Limb (tissue), 2 donors: ENCODE data around the gene NNAT.
A peak's percentile ranks its signal among the peaks of the same experiment; 100 is the strongest.

Experiments
- DNase-seq, 2 donors: peaks; one replicate each; pipeline ENCODE4 v3.0.0-alpha.2; 2016; ENCODE audit errors: extremely low spot score in 2 of 2

The NNAT gene

GRCh38 chr20:37523911-37524700, 3.1 kb downstream of the NNAT start:
- DNase-seq = peak in 1 of 2 donors; percentile 53

- no peak for DNase-seq
Measured at GRCh38 chr20:37524859-37525708, 4.0 kb downstream of the NNAT start.

- no peak for DNase-seq
Measured at GRCh38 chr20:37525810-37526209, 4.8 kb downstream of the NNAT start.

GRCh38 chr20:37526238-37526838, 5.3 kb downstream of the NNAT start:
- no peak for DNase-seq

GRCh38 chr20:37526839-37527637, 6.0 kb downstream of the NNAT start:
- DNase-seq = no peak

GRCh38 chr20:37527638-37528445, 6.8 kb downstream of the NNAT start, which contains the start of gene BLCAP:
Gene BLCAP (minus strand): TSS chr20:37527876. CDS start chr20:37519174, 8,702 bp downstream.
- DNase-seq = peak; percentile 90 to 94

GRCh38 chr20:37528446-37529213, 7.6 kb downstream of the NNAT start:
- DNase-seq = no peak

DNA sequence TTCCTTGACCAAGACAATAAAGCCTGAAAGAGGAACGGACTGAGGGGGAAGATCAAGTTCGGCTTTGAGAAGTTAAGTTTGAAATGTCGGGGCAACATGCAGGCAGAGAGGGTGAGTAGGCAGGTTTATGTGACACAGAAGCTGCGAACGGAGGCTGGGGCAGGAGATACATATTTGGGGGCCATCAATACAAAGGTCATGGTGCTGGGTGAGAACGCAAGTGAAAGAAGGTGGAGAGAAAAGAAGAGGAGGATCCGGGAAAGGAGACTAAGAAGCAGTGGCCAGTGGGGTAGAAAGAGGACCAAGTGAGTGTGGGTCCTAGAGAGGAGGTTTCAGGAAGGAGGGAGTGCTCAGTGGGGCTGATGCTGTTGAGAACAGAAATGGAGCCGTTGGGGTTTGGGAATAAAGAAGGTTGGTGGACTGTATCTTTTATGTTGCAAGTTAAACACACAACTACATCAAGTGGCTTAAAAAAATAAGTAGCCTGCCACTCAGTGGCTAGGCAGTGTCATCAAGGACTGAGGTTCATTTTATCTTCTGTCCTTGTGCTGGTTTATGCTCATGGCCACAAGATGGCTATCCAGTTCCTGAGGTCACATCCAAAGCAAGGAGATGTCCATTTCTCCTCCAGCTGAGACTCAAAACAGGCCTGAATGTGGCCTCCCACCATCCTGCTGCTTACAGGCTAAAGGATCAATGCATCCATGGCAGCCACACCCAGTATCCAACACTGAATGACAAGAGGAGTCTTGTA, 8.3 kb downstream of the NNAT start:
- no peak for DNase-seq

- DNase-seq = no peak
Measured at GRCh38 chr20:37529968-37530600, 9.0 kb downstream of the NNAT start.

- DNase-seq = no peak
Measured at GRCh38 chr20:37530696-37531095, 9.6 kb downstream of the NNAT start.

GRCh38 chr20:37531856-37532255, 10.8 kb downstream of the NNAT start:
- no peak for DNase-seq

DNA sequence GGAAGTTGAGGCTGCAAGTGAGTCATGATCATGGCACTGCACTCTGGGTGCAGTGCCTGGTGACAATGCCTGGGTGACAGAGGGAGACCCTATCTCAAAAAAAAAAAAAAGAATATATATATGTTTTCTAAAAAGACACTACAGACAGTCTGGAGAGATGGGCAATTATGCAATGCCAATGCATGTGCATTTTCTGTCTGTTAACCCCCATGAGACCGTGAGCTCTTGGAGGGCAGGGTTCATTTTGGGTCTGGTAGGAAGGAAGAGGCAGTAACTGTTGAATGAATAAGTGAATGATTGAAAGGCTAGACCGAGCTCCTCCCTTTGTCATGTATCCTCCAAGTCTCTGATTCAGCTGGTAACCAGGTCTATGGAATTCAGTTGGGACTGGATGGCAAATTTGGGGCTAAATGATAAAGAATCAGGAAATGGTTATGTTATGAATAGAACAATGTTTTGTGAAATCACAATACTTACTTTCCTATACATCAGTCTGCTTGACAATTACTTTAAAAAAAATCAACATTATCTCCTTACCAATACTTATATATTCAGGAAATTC, 12.2 kb downstream of the NNAT start:
- DNase-seq = no peak

DNA sequence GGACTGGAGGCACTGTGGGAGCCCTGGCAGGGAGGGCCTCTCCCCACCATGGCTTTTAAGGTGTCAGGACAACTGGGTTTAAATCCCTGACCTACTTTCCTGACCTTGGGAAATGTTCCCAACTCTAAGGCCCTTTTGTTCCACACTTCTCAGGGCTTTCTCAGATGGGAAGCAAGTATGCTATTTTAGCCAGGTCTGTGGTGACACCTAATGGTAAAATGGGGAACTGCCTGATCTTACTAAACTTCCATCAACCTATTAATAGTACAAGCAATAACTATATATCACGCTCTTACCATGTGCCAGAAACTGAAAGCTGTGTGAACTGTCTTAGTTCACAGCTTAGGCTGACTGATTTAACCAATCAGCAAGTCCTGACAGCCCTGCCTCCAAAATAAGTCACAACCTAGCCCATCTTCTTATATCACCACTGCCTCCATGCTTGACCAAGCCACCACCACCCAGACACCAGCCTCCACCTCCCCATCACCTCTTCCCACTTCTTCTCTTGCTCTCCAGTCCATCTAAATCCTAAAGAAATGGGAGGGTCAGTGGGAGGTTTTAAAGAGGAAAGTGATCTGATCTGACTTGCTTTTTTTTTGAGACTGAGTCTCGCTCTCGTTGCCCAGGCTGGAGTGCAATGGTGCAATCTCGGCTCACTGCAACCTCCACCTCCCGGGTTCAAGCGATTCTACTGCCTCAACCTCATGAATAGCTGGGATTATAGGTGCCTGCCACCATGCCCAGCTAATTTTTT, 13.5 kb downstream of the NNAT start:
- peak; percentile 70 to 86 for DNase-seq

DNA sequence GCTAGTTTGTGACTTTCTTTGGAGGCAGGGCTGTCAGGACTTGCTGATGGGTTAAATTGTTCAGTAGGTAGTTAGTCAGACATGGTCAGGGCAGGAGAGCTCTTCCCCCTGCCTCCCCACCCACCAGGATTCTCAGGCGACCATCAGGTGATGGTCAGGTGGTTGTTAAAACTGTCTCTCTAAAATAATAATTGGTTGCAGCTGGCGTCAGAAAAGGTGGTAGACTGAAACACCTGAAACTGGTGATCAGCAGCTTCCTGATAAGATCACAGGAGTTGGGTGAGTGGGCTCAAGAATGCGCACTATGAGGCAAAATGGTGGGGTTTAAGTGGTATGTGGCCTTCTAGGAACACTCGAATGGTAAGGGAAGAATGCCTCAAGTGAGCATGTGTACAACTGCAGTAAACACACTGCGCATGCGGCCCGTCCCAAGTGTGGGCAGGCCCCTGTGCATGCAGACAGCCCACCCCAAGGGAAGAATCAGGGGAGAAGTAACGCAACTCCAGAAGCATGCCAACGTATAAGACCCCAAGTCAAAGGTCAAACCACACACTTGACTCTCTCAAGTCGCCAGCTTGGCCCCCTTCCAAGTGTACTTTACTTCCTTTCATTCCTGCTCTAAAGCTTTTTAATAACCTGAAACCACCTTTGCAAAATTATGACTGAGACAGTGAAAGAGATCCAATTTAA, 14.5 kb downstream of the NNAT start:
- no peak for DNase-seq

DNA sequence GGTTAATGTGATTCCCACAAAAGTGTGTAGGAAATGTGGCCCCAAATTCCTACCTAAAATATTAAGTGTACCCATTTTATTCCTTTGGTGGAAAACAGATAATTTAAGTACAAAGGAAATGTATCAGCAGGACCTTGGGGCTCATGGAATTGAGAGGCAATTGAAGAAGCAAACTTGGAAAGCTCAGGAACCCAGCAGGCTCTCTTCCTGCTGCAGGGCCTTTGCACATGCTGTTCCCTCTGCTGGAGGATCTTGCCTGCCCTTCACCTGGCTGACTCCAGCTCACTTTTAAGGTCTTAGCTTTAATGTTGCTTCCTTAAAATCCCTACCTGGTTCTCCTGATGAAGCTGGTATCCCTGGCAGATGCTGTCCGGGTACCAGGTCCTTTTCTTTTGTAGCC, 16.5 kb downstream of the NNAT start:
- DNase-seq = no peak

- no peak for DNase-seq
Measured at GRCh38 chr20:37538003-37538402, 17.0 kb downstream of the NNAT start.

- DNase-seq = no peak
Measured at GRCh38 chr20:37539424-37539823, 18.4 kb downstream of the NNAT start.
